PC-9 (cell line): Measurements from ENCODE around the gene SHC3. TPM values are rescaled to one million over a fixed set of nuclear protein-coding genes. Genes with fewer than 3 reads are reported as not detected.

ENCODE experiments used
- BruUV-seq: library from RNA; stranded (reverse); fragments of 400-500 nt; replicated peaks from 2 replicates; lab custom pipeline; 2021; lab: Mats Ljungman, UMichigan
- CTCF ChIA-PET: fragments of 300-600 bp; sonication (Branson Sonifier 250); formaldehyde crosslinking; loops from one replicate; lab custom pipeline; 2022; ENCODE audit warnings: antibody characterized with exemption; lab: Charles Lee
- POLR2A ChIA-PET: fragments of 300-600 bp; sonication (Branson Sonifier 250); formaldehyde crosslinking; loops from one replicate; lab custom pipeline; 2022; ENCODE audit warnings: antibody characterized with exemption; ENCODE audit not compliant: unreplicated experiment; lab: Charles Lee
- DNase-seq, 2 experiments: peaks; one replicate each; pipeline versions ENCODE4 v3.0.0 to v3.0.0-alpha.2; 2015 to 2022; ENCODE audit warnings: mixed read lengths in 1 of 2
- H2AFZ ChIP-seq: fragments of 200-600 bp; sonication (generic); 2 replicates; pipeline ENCODE4 v1.8.1; 2017; ENCODE audit warnings: antibody characterized with exemption
- H3F3A ChIP-seq: fragments of 200-600 bp; sonication (generic); 2 replicates; pipeline ENCODE4 v1.8.1; 2017; ENCODE audit warnings: antibody characterized with exemption, mild to moderate bottlenecking, low read depth; ENCODE audit not compliant: insufficient read depth
- H3K27ac ChIP-seq: fragments of 200-600 bp; sonication (generic); 2 replicates; pipeline ENCODE4 v1.6.1; 2016; ENCODE audit warnings: mixed run types
- H3K27me3 ChIP-seq: fragments of 200-600 bp; sonication (generic); 2 replicates; pipeline ENCODE4 v1.6.1; 2016; ENCODE audit warnings: low read depth, mixed run types; ENCODE audit not compliant: insufficient read depth
- H3K36me3 ChIP-seq: fragments of 200-600 bp; sonication (generic); 2 replicates; pipeline ENCODE4 v1.6.1; 2016; ENCODE audit warnings: low read depth, mixed run types
- H3K4me1 ChIP-seq: fragments of 200-600 bp; sonication (generic); replicated peaks from 2 replicates; pipeline ENCODE4 v1.6.1; 2016; ENCODE audit warnings: mixed run types; ENCODE audit not compliant: insufficient read depth
- H3K4me2 ChIP-seq: fragments of 200-600 bp; sonication (generic); 2 replicates; pipeline ENCODE4 v1.6.1; 2017; ENCODE audit warnings: mixed run types
- H3K4me3 ChIP-seq: fragments of 200-600 bp; sonication (generic); 2 replicates; pipeline ENCODE4 v1.6.1; 2016; ENCODE audit warnings: mixed run types
- H3K79me2 ChIP-seq: fragments of 200-600 bp; sonication (generic); 2 replicates; pipeline ENCODE4 v1.6.1; 2017; ENCODE audit warnings: low read depth, mixed run types
- H3K9me2 ChIP-seq: fragments of 200-600 bp; sonication (generic); 2 replicates; pipeline ENCODE4 v1.8.1; 2017; ENCODE audit warnings: mild to moderate bottlenecking; ENCODE audit not compliant: insufficient read depth
- H3K9me3 ChIP-seq: fragments of 200-600 bp; sonication (generic); 2 replicates; pipeline ENCODE4 v1.8.1; 2016; ENCODE audit warnings: low read depth; ENCODE audit not compliant: insufficient read depth
- H4K20me1 ChIP-seq: fragments of 200-600 bp; sonication (generic); 2 replicates; pipeline ENCODE4 v1.8.1; 2017; ENCODE audit not compliant: insufficient read depth
- EZH2 ChIP-seq: fragments of 200-600 bp; sonication (generic); IDR thresholded peaks from 2 replicates; pipeline ENCODE4 v1.8.0; 2017; ENCODE audit warnings: antibody characterized with exemption, low read depth
- intact Hi-C: fragments of 100-400 bp; cut with micrococcal nuclease; formaldehyde crosslinking; loops from one replicate; pipeline ENCODE4 v1.10.0; 2022; ENCODE audit not compliant: unreplicated experiment
- total RNA-seq: library from RNA; stranded (reverse); gene quantifications from 2 replicates; pipeline ENCODE4 v1.2.3, GENCODE V29; 2021
- TF ChIP-seq, protein P1 (sequence below): fragments of 200-600 bp; sonication (generic); conservative IDR thresholded peaks from 2 replicates; pipeline ENCODE4 v1.6.1; 2017; ENCODE audit warnings: mixed run types, antibody characterized with exemption, mild to moderate bottlenecking, moderate library complexity

SHC3 gene
- total RNA-seq, 1 experiment from 2014 or later = 15.9 TPM

DNA sequence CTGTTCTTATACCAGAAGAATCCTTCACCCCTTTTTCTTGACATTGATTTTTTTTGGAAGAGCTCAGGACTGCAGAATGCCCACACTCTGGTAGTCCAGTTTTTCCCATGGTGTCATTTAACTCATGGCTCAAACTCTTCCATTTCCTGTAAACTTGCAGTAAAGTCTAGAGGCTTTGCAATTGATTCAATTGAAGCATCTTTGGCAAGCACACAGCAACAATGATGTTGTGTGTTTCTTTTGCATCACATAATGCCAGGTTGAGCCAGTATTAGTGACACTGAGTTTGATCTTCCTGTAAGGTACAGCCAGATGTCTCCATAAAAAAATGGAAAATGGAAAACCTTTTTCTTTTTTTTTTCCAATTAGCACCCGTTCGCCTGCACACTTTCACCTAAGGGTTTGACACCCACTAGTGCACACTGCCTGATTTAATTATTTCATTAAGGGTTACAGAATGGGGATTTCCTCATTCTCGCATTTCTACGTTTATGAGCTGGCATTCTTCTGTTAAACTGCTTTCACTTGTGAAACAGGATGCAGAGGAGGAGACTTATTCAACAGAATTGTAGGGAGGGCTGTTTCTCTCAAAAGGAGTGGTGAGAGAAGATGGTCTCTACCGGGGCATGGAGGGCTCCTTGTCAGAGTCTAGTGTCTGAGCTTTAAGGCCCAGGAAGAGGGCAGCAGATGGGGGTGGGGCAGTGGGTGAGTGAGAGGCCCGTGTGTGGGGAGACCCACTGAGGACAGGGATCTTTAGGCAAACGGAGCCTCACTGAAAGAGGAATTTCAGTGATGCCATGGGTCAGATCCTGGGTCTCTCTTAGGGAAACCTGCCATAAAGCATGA is 189.6 kb downstream of the SHC3 start:
- no peaks in the 10 kb centered on the region for H4K20me1 ChIP-seq
- H3F3A ChIP-seq = peaks cover 9% of the 10 kb centered on the region; the same call in 1 of the 2 replicates
- intact Hi-C loops = no loop called here
- H3K4me3 ChIP-seq = no peak overlapping the region
- POLR2A ChIA-PET = no interaction called here
- H2AFZ ChIP-seq = no peak overlapping the region
- H3K27ac ChIP-seq = no peak overlapping the region
- CTCF ChIA-PET = no interaction called here
- no peak for TF ChIP-seq EZH2
- TF ChIP-seq, protein P1, sequence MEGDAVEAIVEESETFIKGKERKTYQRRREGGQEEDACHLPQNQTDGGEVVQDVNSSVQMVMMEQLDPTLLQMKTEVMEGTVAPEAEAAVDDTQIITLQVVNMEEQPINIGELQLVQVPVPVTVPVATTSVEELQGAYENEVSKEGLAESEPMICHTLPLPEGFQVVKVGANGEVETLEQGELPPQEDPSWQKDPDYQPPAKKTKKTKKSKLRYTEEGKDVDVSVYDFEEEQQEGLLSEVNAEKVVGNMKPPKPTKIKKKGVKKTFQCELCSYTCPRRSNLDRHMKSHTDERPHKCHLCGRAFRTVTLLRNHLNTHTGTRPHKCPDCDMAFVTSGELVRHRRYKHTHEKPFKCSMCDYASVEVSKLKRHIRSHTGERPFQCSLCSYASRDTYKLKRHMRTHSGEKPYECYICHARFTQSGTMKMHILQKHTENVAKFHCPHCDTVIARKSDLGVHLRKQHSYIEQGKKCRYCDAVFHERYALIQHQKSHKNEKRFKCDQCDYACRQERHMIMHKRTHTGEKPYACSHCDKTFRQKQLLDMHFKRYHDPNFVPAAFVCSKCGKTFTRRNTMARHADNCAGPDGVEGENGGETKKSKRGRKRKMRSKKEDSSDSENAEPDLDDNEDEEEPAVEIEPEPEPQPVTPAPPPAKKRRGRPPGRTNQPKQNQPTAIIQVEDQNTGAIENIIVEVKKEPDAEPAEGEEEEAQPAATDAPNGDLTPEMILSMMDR = no peak
- peak in 1 of 2 experiments; percentile 65 for DNase-seq
- peak overlapping the region; percentile 51 for H3K4me2 ChIP-seq
- BruUV-seq = no TSS peak
- H3K79me2 ChIP-seq = peaks cover 12% of the 10 kb centered on the region
- peaks cover 28% of the 10 kb centered on the region for H3K4me1 ChIP-seq
- H3K36me3 ChIP-seq = no peaks in the 10 kb centered on the region
- no peaks in the 10 kb centered on the region for H3K27me3 ChIP-seq
- no peaks in the 10 kb centered on the region for H3K9me2 ChIP-seq
- no peaks in the 10 kb centered on the region for H3K9me3 ChIP-seq

DNA sequence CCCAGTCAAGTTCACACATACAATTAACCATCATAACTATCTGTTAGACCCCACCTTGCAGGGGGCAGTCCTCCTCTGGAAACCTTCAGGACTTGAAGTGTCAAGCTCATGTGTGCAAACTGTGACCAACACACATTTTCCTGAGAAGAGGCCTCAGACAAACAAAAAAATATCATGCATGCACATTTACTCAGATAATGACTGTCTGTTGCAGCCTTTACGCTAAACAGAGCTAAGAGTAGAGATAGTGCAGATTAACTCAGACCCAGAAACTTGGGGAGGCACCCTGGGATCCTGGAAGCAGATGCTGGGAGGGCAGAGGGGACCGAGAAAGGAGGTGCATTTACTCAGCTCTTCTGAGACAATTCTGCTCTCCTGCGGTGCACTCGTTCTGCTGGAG is 191.0 kb downstream of the SHC3 start:
- H4K20me1 ChIP-seq = no peaks in the 10 kb centered on the region
- ChIA-PET POLR2A (no interaction called here), CTCF (no interaction called here)
- no peak overlapping the region for H3K4me3 ChIP-seq
- DNase-seq = no peak
- H3K9me3 ChIP-seq = no peaks in the 10 kb centered on the region
- H3F3A ChIP-seq = peaks cover 9% of the 10 kb centered on the region; the same call in 1 of the 2 replicates
- H3K4me1 ChIP-seq = peaks cover 20% of the 10 kb centered on the region
- H3K9me2 ChIP-seq = no peaks in the 10 kb centered on the region
- intact Hi-C loops = no loop called here
- no peak overlapping the region for H3K27ac ChIP-seq
- no peak for TF ChIP-seq EZH2
- TF ChIP-seq, protein P1 = no peak
- no peaks in the 10 kb centered on the region for H3K36me3 ChIP-seq
- H3K4me2 ChIP-seq = no peak overlapping the region
- peaks cover 7% of the 10 kb centered on the region for H3K79me2 ChIP-seq
- H2AFZ ChIP-seq = no peak overlapping the region
- BruUV-seq = no TSS peak
- H3K27me3 ChIP-seq = no peaks in the 10 kb centered on the region

DNA sequence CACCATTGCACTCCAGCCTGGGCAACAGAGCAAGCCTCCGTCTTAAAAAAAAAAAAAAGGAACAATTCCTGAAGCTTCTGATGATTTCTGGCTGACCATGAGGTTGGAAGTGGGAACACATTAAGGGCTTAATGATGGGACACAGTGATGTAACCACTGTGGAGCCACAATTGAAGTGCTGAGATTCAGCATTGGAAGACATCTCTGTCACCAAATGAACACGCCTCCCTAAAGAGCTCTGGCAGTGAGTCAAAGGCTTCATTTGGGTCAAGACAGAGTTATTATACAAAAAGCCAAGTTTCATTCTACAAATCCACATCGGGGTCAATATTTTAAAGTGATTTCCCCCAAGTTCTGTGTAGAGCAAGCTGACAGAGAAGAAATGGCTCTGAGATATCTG is 191.8 kb downstream of the SHC3 start:
- H4K20me1 ChIP-seq = no peaks in the 10 kb centered on the region
- POLR2A ChIA-PET = no interaction called here
- no peaks in the 10 kb centered on the region for H3K36me3 ChIP-seq
- no peak for DNase-seq
- H3K9me3 ChIP-seq = no peaks in the 10 kb centered on the region
- H3K4me2 ChIP-seq = no peak overlapping the region
- intact Hi-C loops = no loop called here
- H3K9me2 ChIP-seq = no peaks in the 10 kb centered on the region
- no peak overlapping the region for H2AFZ ChIP-seq
- peaks cover 9% of the 10 kb centered on the region; the same call in 1 of the 2 replicates for H3F3A ChIP-seq
- no peak for TF ChIP-seq EZH2
- TF ChIP-seq, protein P1 = no peak
- H3K27ac ChIP-seq = no peak overlapping the region
- no peaks in the 10 kb centered on the region for H3K27me3 ChIP-seq
- no TSS peak for BruUV-seq
- CTCF ChIA-PET = no interaction called here
- H3K79me2 ChIP-seq = no peaks in the 10 kb centered on the region; the same call in 1 of the 2 replicates
- no peak overlapping the region for H3K4me3 ChIP-seq
- peaks cover 14% of the 10 kb centered on the region for H3K4me1 ChIP-seq
